Stimulated activated CD8-positive, alpha-beta memory T cell treated with anti-CD3 and anti-CD28 coated beads, Interleukin-12 subunit alpha, Interleukin-12 subunit beta, amount 100 ng/mL, for 4 hours (primary cell): ENCODE measurements around the gene HLA-E.

ENCODE experiments used
- DNase-seq: peaks from one replicate; pipeline ENCODE4 v3.0.0-alpha.2; 2020; ENCODE audit warnings: low read depth

HLA-E gene

DNA sequence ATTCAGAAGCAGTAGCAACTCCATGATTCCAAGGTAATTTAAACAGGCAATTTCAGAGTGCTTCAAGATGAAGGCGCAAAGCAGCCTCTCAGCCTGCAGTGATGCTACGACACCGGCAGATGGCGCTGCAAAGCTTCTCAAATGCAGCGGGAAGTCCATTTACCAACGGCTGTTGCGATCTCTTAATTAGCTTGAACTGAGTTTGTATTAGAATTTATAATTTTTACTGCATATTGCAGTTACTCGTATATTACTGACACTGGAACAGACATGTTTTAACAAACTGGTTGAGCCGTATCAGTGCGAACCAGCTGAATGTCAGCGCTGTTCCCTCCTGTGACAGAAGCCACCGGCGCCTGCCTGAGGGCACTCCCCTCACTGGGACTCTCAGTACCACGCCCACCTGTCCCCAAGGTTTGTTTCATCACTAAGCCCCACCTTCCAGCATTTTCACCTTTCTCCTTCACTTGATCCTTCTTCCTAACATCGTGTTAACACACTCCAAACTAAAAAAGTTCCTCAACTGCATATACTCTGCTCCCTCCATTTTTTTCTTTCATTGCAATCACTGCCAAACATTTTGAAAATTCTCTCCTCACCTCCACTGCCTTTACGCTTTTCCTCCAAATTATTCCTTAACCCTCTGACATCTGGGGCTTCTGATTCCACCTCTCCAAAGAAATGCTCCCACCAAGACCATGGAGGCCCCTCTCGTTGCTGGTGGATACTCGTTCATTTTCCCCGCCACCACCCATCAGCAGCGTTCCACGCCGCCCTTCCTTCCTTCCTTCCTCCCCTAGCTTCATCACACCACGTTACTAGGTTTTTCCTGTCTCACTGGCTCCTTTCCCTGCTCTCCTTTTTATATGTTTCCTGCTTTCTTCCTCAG, 52.5 kb downstream of the HLA-E start:
- DNase-seq: peak; percentile 61

DNA sequence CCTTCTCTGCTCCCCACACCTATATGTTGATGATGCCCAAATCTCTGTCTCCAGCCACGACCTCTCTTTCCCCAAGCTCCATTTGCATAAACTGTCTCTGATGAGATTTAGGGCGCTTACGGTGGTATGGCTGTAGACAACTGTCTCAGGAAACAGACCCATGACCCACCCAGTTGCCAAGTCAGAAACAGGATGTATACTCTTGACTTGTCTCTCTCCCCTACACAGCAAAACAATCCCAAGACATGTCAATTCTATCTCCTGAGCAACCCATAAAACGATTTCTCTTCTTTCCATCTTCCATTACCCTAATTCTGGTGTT, 53.1 kb downstream of the HLA-E start:
- DNase-seq: no peak

DNA sequence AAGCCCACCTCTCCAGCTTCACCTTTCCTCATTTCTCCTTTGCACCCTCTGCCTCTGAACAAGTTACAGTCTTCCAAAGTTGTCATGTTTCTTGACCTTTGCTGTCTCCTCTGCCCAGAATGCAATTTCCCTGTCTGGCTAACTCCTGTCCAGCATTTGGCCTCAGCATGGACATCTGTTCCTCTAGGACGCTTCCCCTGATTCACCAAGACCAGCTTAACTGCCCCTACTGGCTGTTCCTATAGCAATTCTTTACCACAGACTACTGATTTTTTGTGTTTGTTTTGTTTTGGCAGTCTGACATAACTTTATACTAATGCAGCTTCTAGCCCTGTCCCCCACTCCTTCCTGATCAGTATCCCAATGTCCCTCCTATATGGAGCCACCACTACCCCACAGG, 53.6 kb downstream of the HLA-E start:
- no peak for DNase-seq
